Left lung (tissue), 10 donors: ENCODE data around the gene ARHGAP45. TPM values are rescaled to one million over a fixed set of nuclear protein-coding genes. Genes with fewer than 3 reads are reported as not detected.

Experiments
- ATAC-seq: fragments of 200-7000 bp; cut with Tn5 transposase; one replicate; pipeline ENCODE4 v1.9.1; 2020; ENCODE audit warnings: moderate library complexity
- DNase-seq, 4 donors: peaks; one replicate each; pipeline ENCODE4 v3.0.0-alpha.2; 2013 to 2020
- H3K27ac ChIP-seq, 2 donors: fragments of 200-600 bp; sonication (generic) in 1 of 2; one replicate each; pipeline versions ENCODE4 v1.5.0 to v1.8.0; 2020 to 2021
- H3K27me3 ChIP-seq, 2 donors: fragments of 200-600 bp; sonication (generic) in 1 of 2; one replicate each; pipeline versions ENCODE4 v1.5.0 to v1.8.0; 2020 to 2021
- H3K36me3 ChIP-seq, 2 donors: fragments of 200-600 bp; sonication (generic) in 1 of 2; one replicate each; pipeline versions ENCODE4 v1.5.0 to v1.8.0; 2020 to 2021
- H3K4me1 ChIP-seq, 2 donors: fragments of 200-600 bp; one replicate each; pipeline ENCODE4 v1.8.0; 2021
- H3K4me3 ChIP-seq, 2 donors: fragments of 200-600 bp; sonication (generic) in 1 of 2; one replicate each; pipeline versions ENCODE4 v1.5.0 to v1.8.0; 2020 to 2021; ENCODE audit warnings: mild to moderate bottlenecking in 1 of 2
- H3K9me3 ChIP-seq, 2 donors: fragments of 200-600 bp; sonication (generic) in 1 of 2; one replicate each; pipeline versions ENCODE4 v1.5.0 to v1.8.0; 2020 to 2021
- CTCF ChIP-seq, 2 donors: fragments of 200-600 bp; sonication (generic) in 1 of 2; IDR thresholded peaks; one replicate each; pipeline versions ENCODE4 v1.5.0 to v1.8.0; 2021; ENCODE audit warnings: antibody characterized with exemption in 2 of 2
- intact Hi-C, 2 donors: fragments of 100-400 bp; cut with DNase I; formaldehyde crosslinking; loops; one replicate each; pipeline versions ENCODE4 v1.11.2 to v1.14.2; 2022
- polyA plus RNA-seq, 6 donors: library from polyadenylated mRNA; unstranded; fragments of 120-200 nt; gene quantifications; one replicate each; pipeline ENCODE4 v1.2.1, GENCODE V29; 2013; ENCODE audit not compliant: insufficient read length in 6 of 6
- total RNA-seq, 2 donors: library from RNA; stranded (reverse); fragmentation: NEBNext Ultra II Directional; extraction: Animal tissue kit (Norgen Biotek cat#: 25700); gene quantifications; one replicate each; pipeline ENCODE4 v1.2.1, GENCODE V29; 2021
- donor health status: DM: no; HTN: yes; CAD: no.
- donor health status: DM: no; HTN: no; CAD: no.

ARHGAP45 gene
- total and polyA plus RNA-seq, 8 donors, result 8.5 to 83.8 (median 12.0) TPM

GRCh38 chr19:1098177-1099051 is 31.4 kb downstream of the ARHGAP45 start:
- H3K27ac ChIP-seq, result peak overlapping the region; percentile 79 to 97
- peaks cover 0 to 1% of the 10 kb centered on the region in 2 donors for H3K9me3 ChIP-seq
- H3K36me3 ChIP-seq, result peaks cover 0 to 4% of the 10 kb centered on the region in 2 donors
- intact Hi-C loops, result no loop called here
- DNase-seq (peak in 1 of 4 donors; percentile 83), ATAC-seq (peak; percentile 41)
- no peaks in the 10 kb centered on the region for H3K27me3 ChIP-seq
- TF ChIP-seq CTCF (IDR thresholded peaks at IDR 0.05), result no peak
- H3K4me3 ChIP-seq, result no peak overlapping the region
- H3K4me1 ChIP-seq, result peaks cover 45 to 85% of the 10 kb centered on the region in 2 donors

- H3K4me1 ChIP-seq, result peaks cover 46 to 84% of the 10 kb centered on the region in 2 donors
- peak overlapping the region; percentile 93 to 97 for H3K27ac ChIP-seq
- DNase-seq, result peak in 1 of 4 donors; percentile 75
- intact Hi-C loops, result no loop called here
- no peaks in the 10 kb centered on the region for H3K27me3 ChIP-seq
- ATAC-seq, result no peak
- TF ChIP-seq CTCF (IDR thresholded peaks at IDR 0.05), result no peak
- peaks cover 0 to 6% of the 10 kb centered on the region in 2 donors for H3K36me3 ChIP-seq
- peak overlapping the region in 1 of 2 donors; percentile 20 for H3K4me3 ChIP-seq
- H3K9me3 ChIP-seq, result peaks cover 0 to 1% of the 10 kb centered on the region in 2 donors
These were observed 34.4 kb downstream of the ARHGAP45 start for GRCh38 chr19:1101337-1101698.

- intact Hi-C loops, result no loop called here
- peak; percentile 7 for ATAC-seq
- H3K27ac ChIP-seq, result peak overlapping the region; percentile 93 to 97
- peaks cover 0 to 1% of the 10 kb centered on the region in 2 donors for H3K9me3 ChIP-seq
- DNase-seq, result peak in 2 of 4 donors; percentile 42 to 71
- peaks cover 50 to 91% of the 10 kb centered on the region in 2 donors for H3K4me1 ChIP-seq
- no peaks in the 10 kb centered on the region for H3K27me3 ChIP-seq
- peaks cover 0 to 18% of the 10 kb centered on the region in 2 donors for H3K36me3 ChIP-seq
- TF ChIP-seq CTCF (IDR thresholded peaks at IDR 0.05), result no peak
- peak overlapping the region in 1 of 2 donors; percentile 20 for H3K4me3 ChIP-seq
These were observed 35.6 kb downstream of the ARHGAP45 start for GRCh38 chr19:1102407-1103131.

GRCh38 chr19:1103132-1103707 is 36.3 kb downstream of the ARHGAP45 start:
- H3K27me3 ChIP-seq, result no peaks in the 10 kb centered on the region
- peaks cover 50 to 91% of the 10 kb centered on the region in 2 donors for H3K4me1 ChIP-seq
- intact Hi-C loops, result no loop called here
- H3K36me3 ChIP-seq, result peaks cover 0 to 25% of the 10 kb centered on the region in 2 donors
- peak overlapping the region; percentile 93 to 97 for H3K27ac ChIP-seq
- peaks cover 0 to 1% of the 10 kb centered on the region in 2 donors for H3K9me3 ChIP-seq
- ATAC-seq, result no peak
- H3K4me3 ChIP-seq, result peak overlapping the region; percentile 7 to 71
- TF ChIP-seq CTCF (IDR thresholded peaks at IDR 0.05), result no peak
- DNase-seq, result no peak
